Measurements from ENCODE around the gene PIP5K1C. TPM values are rescaled to one million over a fixed set of nuclear protein-coding genes. Genes with fewer than 3 reads are reported as not detected.

The PIP5K1C gene
- total and polyA plus RNA-seq, 8 donors, result 8.6 to 164 (median 25.6) TPM

DNA sequence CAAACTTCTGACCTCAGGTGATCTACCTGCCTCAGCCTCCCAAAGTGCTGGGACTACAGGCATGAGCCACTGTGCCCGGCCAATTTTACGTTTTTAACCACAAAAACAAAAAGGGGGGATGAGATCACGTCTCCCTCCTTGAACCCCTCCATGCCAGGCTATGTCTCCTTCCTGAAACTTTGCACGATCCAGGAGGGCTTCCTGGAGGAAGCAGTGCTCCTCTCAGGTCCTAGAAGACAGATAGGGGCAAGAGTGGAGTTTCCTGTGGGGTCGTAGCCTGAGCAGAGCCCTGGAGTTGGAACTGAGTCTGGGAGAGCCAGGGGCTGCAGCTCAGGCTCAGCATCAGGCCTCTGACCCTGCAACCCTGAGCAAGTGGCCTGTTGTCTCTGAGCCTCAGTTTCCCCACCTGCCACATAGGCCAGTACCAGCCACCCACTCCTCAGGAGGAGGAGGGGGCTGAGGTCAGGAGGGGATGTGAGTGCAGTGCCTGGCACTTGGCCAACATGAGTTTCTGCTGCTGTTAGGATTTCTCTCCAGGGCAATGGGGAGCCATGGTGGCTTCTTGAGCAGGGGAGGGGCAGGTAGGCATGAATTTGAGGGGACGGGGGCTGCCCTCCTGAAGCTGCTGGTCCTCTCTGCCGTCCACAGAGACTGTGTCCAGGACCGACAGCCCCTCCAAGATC, 45.2 kb upstream of the PIP5K1C start:
- Histone ChIP-seq H3K27ac (no peak overlapping the region), H3K36me3 (peaks cover 6 to 83% (median 63%) of the 10 kb centered on the region in 4 donors), H3K27me3 (peaks cover 0 to 18% (median 0%) of the 10 kb centered on the region in 3 donors), H3K4me1 (no peaks in the 10 kb centered on the region), H3K4me3 (no peak overlapping the region), H3K9me3 (no peaks in the 10 kb centered on the region)
- intact Hi-C loops (cut with DNase I; ENCODE audit: low total_unique reads), result no loop called here
- no peak for TF ChIP-seq POLR2AphosphoS5 (IDR thresholded peaks at IDR 0.05)
- TF ChIP-seq POLR2A (IDR thresholded peaks at IDR 0.05), result no peak
- TF ChIP-seq, protein P1, sequence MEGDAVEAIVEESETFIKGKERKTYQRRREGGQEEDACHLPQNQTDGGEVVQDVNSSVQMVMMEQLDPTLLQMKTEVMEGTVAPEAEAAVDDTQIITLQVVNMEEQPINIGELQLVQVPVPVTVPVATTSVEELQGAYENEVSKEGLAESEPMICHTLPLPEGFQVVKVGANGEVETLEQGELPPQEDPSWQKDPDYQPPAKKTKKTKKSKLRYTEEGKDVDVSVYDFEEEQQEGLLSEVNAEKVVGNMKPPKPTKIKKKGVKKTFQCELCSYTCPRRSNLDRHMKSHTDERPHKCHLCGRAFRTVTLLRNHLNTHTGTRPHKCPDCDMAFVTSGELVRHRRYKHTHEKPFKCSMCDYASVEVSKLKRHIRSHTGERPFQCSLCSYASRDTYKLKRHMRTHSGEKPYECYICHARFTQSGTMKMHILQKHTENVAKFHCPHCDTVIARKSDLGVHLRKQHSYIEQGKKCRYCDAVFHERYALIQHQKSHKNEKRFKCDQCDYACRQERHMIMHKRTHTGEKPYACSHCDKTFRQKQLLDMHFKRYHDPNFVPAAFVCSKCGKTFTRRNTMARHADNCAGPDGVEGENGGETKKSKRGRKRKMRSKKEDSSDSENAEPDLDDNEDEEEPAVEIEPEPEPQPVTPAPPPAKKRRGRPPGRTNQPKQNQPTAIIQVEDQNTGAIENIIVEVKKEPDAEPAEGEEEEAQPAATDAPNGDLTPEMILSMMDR (IDR thresholded peaks at IDR 0.05), result no peak
- no peak for TF ChIP-seq EP300 (IDR thresholded peaks at IDR 0.05)
- WGBS, 5 donors, result 64 to 87% (median 72%) methylated on average over 8 of the region's 8 CpGs
- DNase-seq, result no peak

DNA sequence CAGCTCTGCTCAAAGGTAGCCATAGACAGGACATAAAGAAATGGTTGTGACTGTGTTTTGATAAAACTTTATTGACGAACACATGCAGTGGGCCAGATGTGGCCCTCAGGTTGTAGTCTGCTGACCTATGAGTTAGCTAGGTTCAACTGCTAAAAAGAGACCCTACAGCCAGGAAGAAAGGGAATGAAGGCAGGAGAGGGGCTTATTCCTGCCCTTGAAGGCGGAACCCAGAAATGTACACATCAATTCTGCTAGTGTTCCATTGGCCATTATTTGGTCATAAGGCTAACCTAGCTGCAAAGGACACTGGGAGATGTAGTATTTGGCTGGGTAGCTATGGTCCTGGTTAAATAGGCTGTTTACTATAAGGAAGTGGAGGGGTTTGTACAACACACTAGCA, 43.2 kb upstream of the PIP5K1C start:
- Histone ChIP-seq H3K27me3 (peaks cover 0 to 18% (median 0%) of the 10 kb centered on the region in 3 donors), H3K4me1 (no peaks in the 10 kb centered on the region), H3K27ac (no peak overlapping the region), H3K36me3 (peaks cover 0 to 87% (median 62%) of the 10 kb centered on the region in 4 donors), H3K4me3 (no peak overlapping the region), H3K9me3 (no peaks in the 10 kb centered on the region)
- TF ChIP-seq, protein P1 (IDR thresholded peaks at IDR 0.05), result no peak
- TF ChIP-seq POLR2AphosphoS5 (IDR thresholded peaks at IDR 0.05), result no peak
- TF ChIP-seq EP300 (IDR thresholded peaks at IDR 0.05), result no peak
- TF ChIP-seq POLR2A (IDR thresholded peaks at IDR 0.05), result no peak
- DNase-seq, result no peak
- 94 to 98% (median 97%) methylated on average over 2 of the region's 2 CpGs for WGBS, 5 donors
- intact Hi-C loops (cut with DNase I; ENCODE audit: low total_unique reads), result no loop called here

DNA sequence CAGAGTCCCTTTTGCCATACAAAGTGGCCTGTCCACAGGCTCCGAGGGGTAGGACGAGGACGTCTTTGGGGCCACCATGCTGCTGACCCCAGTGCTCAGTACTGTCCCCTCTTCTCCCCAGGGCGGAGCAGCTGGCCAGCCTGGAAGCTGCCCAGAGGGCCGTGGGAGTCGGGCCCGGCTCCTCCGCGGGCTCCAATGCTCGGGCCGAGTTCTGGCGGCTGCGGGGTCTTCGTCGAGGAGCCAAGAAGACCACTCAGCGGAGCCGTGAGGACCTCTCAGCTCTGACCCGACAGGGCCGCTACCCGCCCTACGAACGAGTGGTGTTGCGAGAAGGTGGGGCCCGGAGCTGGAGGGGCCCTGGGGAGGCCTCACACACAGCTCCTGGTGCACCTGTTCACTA, 40.2 kb upstream of the PIP5K1C start:
- no peaks in the 10 kb centered on the region for H3K4me1 ChIP-seq
- no peak overlapping the region for H3K4me3 ChIP-seq
- H3K27ac ChIP-seq, result no peak overlapping the region
- intact Hi-C loops (cut with DNase I; ENCODE audit: low total_unique reads), result no loop called here
- no peaks in the 10 kb centered on the region for H3K27me3 ChIP-seq
- 95 to 100% (median 96%) methylated on average over 9 to 24 of the region's 24 CpGs for WGBS, 5 donors
- DNase-seq, result no peak
- H3K9me3 ChIP-seq, result no peaks in the 10 kb centered on the region
- peaks cover 0 to 93% (median 59%) of the 10 kb centered on the region in 4 donors for H3K36me3 ChIP-seq
- TF ChIP-seq POLR2AphosphoS5 (IDR thresholded peaks at IDR 0.05) (no peak), POLR2A (IDR thresholded peaks at IDR 0.05) (no peak)

GRCh38 chr19:3738477-3739220, 38.4 kb upstream of the PIP5K1C start:
- H3K27ac ChIP-seq, result no peak overlapping the region
- intact Hi-C loops (cut with DNase I; ENCODE audit: low total_unique reads), result no loop called here
- H3K4me1 ChIP-seq, result no peaks in the 10 kb centered on the region
- no peak overlapping the region for H3K4me3 ChIP-seq
- H3K9me3 ChIP-seq, result no peaks in the 10 kb centered on the region
- peaks cover 1 to 97% (median 70%) of the 10 kb centered on the region in 4 donors for H3K36me3 ChIP-seq
- DNase-seq, result no peak
- peaks cover 0 to 5% (median 0%) of the 10 kb centered on the region in 3 donors for H3K27me3 ChIP-seq
- TF ChIP-seq POLR2A (IDR thresholded peaks at IDR 0.05) (no peak), POLR2AphosphoS5 (IDR thresholded peaks at IDR 0.05) (no peak), EP300 (IDR thresholded peaks at IDR 0.05) (no peak)
- TF ChIP-seq, protein P1 (IDR thresholded peaks at IDR 0.05), result no peak
- WGBS, 5 donors, result 85 to 93% (median 92%) methylated on average over 22 to 32 of the region's 32 CpGs
